Lower leg skin (tissue), 4 donors: ENCODE results near the gene CCDC158. TPM values are rescaled to one million over a fixed set of nuclear protein-coding genes. Genes with fewer than 3 reads are reported as not detected.
"Not testable (repeated sequence)": the region's sequence is repeated elsewhere in the genome, so short reads cannot be mapped to it uniquely, and the experiment has no call there.

Source experiments
- DNase-seq, 2 donors: peaks; one replicate each; pipeline ENCODE4 v3.0.0-alpha.2; 2019; ENCODE audit warnings: low spot score in 2 of 2
- H3K4me3 ChIP-seq: fragments of 200-600 bp; sonication (generic); 2 replicates; pipeline ENCODE4 v1.5.1; 2017; ENCODE audit warnings: mild to moderate bottlenecking, low read depth; ENCODE audit not compliant: poor library complexity, severe bottlenecking
- POLR2A ChIP-seq, 2 donors: fragments of 450-650 bp; IDR thresholded peaks; one replicate each; pipeline ENCODE4 v1.6.1; 2016 to 2017; ENCODE audit warnings: antibody characterized with exemption in 2 of 2, mild to moderate bottlenecking in 1 of 2, moderate library complexity in 1 of 2
- WGBS, 2 donors: methylation state at CpG; one replicate each; pipeline ENCODE4 v1.1.5; 2018; 5-methylcytosine and 5-hydroxymethylcytosine counted together
- intact Hi-C: fragments of 100-400 bp; cut with DNase I; formaldehyde crosslinking; loops from one replicate; pipeline ENCODE4 v1.15.0; 2023; ENCODE audit warnings: low total_unique reads
- total RNA-seq, 4 donors: library from RNA; depleted of rRNA; stranded (reverse); fragments of >200 nt; gene quantifications; one replicate each; pipeline ENCODE4 v1.1.0, GENCODE V29; 2016
- TF ChIP-seq, protein P1 (sequence below), 3 donors: fragments of 450-650 bp; IDR thresholded peaks; one replicate each; pipeline ENCODE4 v1.5.1; 2016; ENCODE audit warnings: antibody characterized with exemption in 3 of 3, mild to moderate bottlenecking in 3 of 3, moderate library complexity in 2 of 3

CCDC158 gene
- total RNA-seq, 4 donors from 2014 or later = 0.19 to 0.36 (median 0.22) TPM; not detected in 1

DNA sequence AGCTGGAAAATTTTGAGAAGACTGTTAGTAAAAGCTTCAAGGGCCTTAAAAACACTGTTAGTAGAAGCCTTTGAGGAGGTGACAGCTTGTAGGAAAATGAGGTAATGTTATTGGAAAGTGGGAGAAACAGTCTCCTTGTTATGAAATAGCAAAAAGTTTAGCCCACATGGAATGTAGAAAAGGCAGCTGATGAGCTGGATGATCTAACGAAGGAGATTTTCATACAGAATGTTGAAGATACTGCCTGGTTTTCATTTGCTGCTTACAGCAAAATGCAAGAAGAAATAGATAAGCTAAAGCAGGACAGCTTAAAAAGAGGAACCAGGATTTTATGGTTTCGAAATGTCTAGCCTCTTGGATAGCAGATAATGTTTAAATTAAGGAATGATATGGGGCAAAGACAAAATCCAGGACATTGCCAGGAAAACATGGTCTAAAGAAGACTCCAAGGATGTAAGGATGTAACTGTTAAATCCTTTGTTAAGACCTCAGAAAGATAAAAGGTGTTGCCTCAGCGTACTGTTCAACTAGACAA lies 124.6 kb downstream of the CCDC158 start:
- 87 to 90% methylated on average over 3 of the region's 3 CpGs for WGBS, 2 donors
- H3K4me3 ChIP-seq = no peak overlapping the region
- intact Hi-C loops = no loop called here
- TF ChIP-seq, protein P1, sequence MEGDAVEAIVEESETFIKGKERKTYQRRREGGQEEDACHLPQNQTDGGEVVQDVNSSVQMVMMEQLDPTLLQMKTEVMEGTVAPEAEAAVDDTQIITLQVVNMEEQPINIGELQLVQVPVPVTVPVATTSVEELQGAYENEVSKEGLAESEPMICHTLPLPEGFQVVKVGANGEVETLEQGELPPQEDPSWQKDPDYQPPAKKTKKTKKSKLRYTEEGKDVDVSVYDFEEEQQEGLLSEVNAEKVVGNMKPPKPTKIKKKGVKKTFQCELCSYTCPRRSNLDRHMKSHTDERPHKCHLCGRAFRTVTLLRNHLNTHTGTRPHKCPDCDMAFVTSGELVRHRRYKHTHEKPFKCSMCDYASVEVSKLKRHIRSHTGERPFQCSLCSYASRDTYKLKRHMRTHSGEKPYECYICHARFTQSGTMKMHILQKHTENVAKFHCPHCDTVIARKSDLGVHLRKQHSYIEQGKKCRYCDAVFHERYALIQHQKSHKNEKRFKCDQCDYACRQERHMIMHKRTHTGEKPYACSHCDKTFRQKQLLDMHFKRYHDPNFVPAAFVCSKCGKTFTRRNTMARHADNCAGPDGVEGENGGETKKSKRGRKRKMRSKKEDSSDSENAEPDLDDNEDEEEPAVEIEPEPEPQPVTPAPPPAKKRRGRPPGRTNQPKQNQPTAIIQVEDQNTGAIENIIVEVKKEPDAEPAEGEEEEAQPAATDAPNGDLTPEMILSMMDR (IDR thresholded peaks at IDR 0.05) = no peak
- TF ChIP-seq POLR2A (IDR thresholded peaks at IDR 0.05) = no peak
- no peak for DNase-seq

DNA sequence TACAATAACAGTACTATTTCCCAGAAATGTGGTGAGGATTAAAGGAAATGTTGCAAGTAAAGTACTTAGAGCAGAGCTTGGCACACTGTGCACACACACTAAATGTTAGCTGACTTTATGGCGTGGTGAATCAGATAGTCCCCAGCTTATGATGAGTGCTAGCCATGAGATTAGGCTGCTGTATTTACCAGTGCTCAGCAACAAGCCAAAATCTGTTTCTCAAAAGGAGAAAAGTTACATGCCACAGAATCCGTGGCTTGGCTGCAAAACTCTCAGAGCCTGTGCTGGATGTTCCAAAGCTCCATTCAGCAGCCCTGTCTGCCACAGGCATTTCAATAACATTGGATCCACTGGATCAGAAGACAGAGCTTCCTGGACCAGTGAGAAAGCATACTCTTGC lies 127.2 kb downstream of the CCDC158 start:
- DNase-seq = no peak
- intact Hi-C loops = no loop called here
- 31 to 37% methylated on average over 2 of the region's 2 CpGs for WGBS, 2 donors
- TF ChIP-seq, protein P1 (IDR thresholded peaks at IDR 0.05) = no peak
- no peak for TF ChIP-seq POLR2A (IDR thresholded peaks at IDR 0.05)
- H3K4me3 ChIP-seq = no peak overlapping the region

DNA sequence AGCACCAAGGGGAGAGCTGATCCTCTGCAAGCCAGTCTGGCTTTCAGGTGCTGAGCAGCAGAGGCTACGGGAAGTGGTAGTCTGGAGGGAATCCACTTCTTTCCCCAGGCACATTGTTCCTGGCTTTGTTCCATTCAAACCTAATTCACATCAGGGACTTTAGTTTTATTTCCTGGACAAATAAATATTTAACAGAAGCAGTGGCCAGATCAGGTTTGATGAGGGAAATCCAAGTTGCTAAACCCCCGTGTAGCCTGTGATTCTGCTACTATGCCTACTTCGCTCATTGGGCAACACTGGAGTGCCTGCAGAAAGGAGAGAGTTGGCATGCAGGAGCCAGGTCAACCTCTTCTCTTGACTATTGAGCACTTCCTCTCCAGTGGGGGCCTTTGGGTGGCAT lies 128.2 kb downstream of the CCDC158 start:
- WGBS, 2 donors = 84 to 89% methylated on average over 3 of the region's 3 CpGs
- no peak for DNase-seq
- H3K4me3 ChIP-seq = no peak overlapping the region
- TF ChIP-seq, protein P1 (IDR thresholded peaks at IDR 0.05) = no peak
- TF ChIP-seq POLR2A (IDR thresholded peaks at IDR 0.05) = no peak
- intact Hi-C loops = no loop called here

DNA sequence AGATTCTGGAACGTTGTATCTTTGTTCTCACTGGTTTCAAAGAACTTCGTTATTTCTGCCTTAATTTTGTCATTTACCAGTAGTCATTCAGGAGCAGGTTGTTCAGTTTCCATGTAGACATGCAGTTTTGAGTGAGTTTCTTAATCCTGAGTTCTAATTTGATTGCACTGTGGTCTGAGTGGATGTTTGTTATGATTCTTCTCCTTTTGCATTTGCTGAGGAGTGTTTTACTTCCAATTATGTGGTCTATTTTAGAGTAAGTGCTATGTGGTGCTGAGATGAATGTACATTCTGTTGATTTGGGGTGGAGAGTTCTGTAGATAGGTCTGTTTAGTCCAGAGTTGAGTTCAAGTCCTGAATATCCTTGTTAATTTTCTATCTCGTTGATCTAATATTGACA lies 133.1 kb downstream of the CCDC158 start:
- H3K4me3 ChIP-seq, DNase-seq, intact Hi-C loops: not testable (repeated sequence)
- 81 to 89% methylated on average over 3 of the region's 3 CpGs for WGBS, 2 donors

DNA sequence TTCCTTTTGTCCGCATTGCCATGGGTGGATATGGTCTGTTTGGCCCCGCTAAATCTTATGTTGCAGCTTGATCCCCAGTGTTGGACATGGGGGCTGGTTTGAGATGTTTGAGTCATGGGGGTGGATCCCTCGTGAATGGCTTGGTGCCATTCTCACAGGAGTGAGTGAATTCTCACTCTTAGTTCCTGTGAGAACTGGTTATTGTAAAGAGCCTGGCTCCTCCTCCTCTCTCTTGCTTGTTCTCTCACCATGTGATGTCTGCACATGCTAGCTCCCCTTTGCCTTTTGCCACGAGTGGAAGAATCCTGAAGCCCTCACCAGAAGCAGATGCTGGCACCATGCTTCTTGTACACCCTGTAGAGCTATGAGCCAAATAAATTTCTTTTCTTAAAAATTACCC lies 137.0 kb downstream of the CCDC158 start:
- no peak for DNase-seq
- TF ChIP-seq, protein P1 (IDR thresholded peaks at IDR 0.05) = no peak
- no peak for TF ChIP-seq POLR2A (IDR thresholded peaks at IDR 0.05)
- intact Hi-C loops = no loop called here
- WGBS, 2 donors = 67 to 75% methylated on average over 4 of the region's 4 CpGs
- no peak overlapping the region for H3K4me3 ChIP-seq

DNA sequence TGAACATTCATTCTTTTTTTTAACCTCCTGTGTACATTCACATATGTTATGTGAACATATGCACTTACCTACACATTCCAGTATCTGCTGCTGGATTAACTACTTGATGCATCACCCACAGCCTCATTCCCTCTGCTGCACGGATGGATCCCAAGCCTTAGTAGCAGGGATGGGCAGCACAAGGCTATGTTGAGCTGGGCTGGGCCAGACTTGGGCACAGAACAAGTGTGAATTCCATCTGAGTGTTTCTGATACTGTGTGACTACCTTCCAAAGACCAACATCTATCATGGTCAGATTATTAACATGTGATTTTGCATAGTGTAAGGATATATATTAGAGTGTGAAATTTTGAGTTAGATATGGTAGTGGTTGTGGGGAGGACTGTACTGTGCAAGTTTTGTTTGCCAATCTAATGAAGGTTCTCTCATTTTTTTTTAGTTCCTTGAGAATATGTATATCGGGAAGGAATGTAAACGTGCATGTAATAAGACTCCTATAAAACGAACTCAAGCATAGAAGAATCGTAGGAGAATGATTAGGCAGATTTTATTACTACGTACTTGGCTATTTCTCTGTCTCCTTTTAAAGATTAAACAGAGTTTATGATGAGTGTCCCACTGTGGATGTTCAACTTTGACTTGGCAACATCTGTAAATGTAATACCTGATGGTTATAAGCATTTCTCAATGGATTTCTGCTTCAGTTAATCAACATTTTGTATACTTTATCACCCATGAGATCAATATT lies 137.8 kb downstream of the CCDC158 start:
- WGBS, 2 donors = 80% methylated on average over 6 of the region's 6 CpGs
- no peak for DNase-seq
- TF ChIP-seq, protein P1 (IDR thresholded peaks at IDR 0.05) = no peak
- no peak for TF ChIP-seq POLR2A (IDR thresholded peaks at IDR 0.05)
- H3K4me3 ChIP-seq = no peak overlapping the region
- intact Hi-C loops = no loop called here

DNA sequence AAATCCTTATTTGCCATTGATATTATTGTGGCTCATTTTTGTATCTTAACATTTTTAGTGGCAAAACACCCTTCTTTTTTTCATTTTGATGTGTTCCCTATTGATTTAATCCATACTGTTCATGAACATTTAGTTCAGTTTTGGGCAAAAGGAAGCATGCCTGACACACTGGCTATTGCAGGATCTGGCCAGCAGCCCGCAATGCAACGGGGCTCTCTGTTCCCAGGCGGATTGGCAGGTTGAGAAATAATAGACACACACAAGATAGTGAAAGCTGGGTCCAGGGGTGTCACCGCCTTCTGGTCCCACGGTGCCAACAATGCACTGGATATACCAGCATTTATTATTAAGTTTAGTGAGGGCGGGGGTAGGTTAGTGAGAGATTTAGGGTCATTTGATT lies 139.3 kb downstream of the CCDC158 start:
- WGBS, 2 donors = 71 to 79% methylated on average over 6 of the region's 6 CpGs
- intact Hi-C loops, H3K4me3 ChIP-seq, DNase-seq: not testable (repeated sequence)
